Hematopoietic multipotent progenitor cell (in vitro differentiated cells): Measurements from ENCODE around the gene ATP6V1G3. TPM values are rescaled to one million over a fixed set of nuclear protein-coding genes. Genes with fewer than 3 reads are reported as not detected.
"Not testable (repeated sequence)": the region's sequence is repeated elsewhere in the genome, so short reads cannot be mapped to it uniquely, and the experiment has no call there.

Experiments used
- DNase-seq, 3 donors: peaks; one replicate each; pipeline ENCODE4 v3.0.0-alpha.2; 2011 to 2015; ENCODE audit warnings: low read depth in 2 of 3, low spot score in 2 of 3
- total RNA-seq: library from RNA; depleted of rRNA; stranded (reverse); fragments of >200 nt; gene quantifications from one replicate; pipeline ENCODE4 v1.2.3, GENCODE V29; 2012

ATP6V1G3 gene
- not detected for total RNA-seq

GRCh38 chr1:198540580-198540979 lies at the start of gene ATP6V1G3:
Gene ATP6V1G3 (minus strand): TSS chr1:198540680. CDS start chr1:198540650, 30 bp downstream.
- no peak for DNase-seq

- DNase-seq, result no peak
These were observed 48.4 kb upstream of the ATP6V1G3 start for GRCh38 chr1:198588845-198589244.

- DNase-seq, result no peak
These were observed 43.7 kb upstream of the ATP6V1G3 start for GRCh38 chr1:198584163-198584562.

GRCh38 chr1:198583209-198583802 lies 42.8 kb upstream of the ATP6V1G3 start:
- DNase-seq, result not testable (repeated sequence)

GRCh38 chr1:198577444-198577843 lies 37.0 kb upstream of the ATP6V1G3 start:
- no peak for DNase-seq

GRCh38 chr1:198575798-198576641 lies 35.5 kb upstream of the ATP6V1G3 start:
- DNase-seq, result no peak

- DNase-seq, result no peak
These were observed 34.8 kb upstream of the ATP6V1G3 start for GRCh38 chr1:198575292-198575691.

GRCh38 chr1:198574325-198574724 lies 33.8 kb upstream of the ATP6V1G3 start:
- DNase-seq, result no peak

GRCh38 chr1:198564716-198565115 lies 24.2 kb upstream of the ATP6V1G3 start:
- DNase-seq, result no peak

- DNase-seq, result no peak
These were observed 23.7 kb upstream of the ATP6V1G3 start for GRCh38 chr1:198564157-198564556.

- no peak for DNase-seq
These were observed 23.1 kb upstream of the ATP6V1G3 start for GRCh38 chr1:198563583-198563982.

- DNase-seq, result no peak
These were observed 19.7 kb upstream of the ATP6V1G3 start for GRCh38 chr1:198560161-198560560.

GRCh38 chr1:198559362-198559761 lies 18.9 kb upstream of the ATP6V1G3 start:
- DNase-seq, result no peak

- no peak for DNase-seq
These were observed 17.9 kb upstream of the ATP6V1G3 start for GRCh38 chr1:198558402-198558801.

GRCh38 chr1:198556971-198557370 lies 16.5 kb upstream of the ATP6V1G3 start:
- DNase-seq, result peak; percentile 29 to 88 (median 60)

- DNase-seq, result no peak
These were observed 12.4 kb upstream of the ATP6V1G3 start for GRCh38 chr1:198552668-198553416.

- DNase-seq, result no peak
These were observed 10.6 kb upstream of the ATP6V1G3 start for GRCh38 chr1:198550941-198551524.

- DNase-seq, result no peak
These were observed 9.4 kb upstream of the ATP6V1G3 start for GRCh38 chr1:198549866-198550265.

GRCh38 chr1:198548890-198549289 lies 8.4 kb upstream of the ATP6V1G3 start:
- no peak for DNase-seq

- DNase-seq, result no peak
These were observed 4.7 kb upstream of the ATP6V1G3 start for GRCh38 chr1:198545156-198545555.

GRCh38 chr1:198544265-198544664 lies 3.8 kb upstream of the ATP6V1G3 start:
- no peak for DNase-seq
